Limb (tissue), 2 donors: ENCODE results near the gene CYP27C1.
"Not testable (repeated sequence)": the region's sequence is repeated elsewhere in the genome, so short reads cannot be mapped to it uniquely, and the experiment has no call there.

Experiments used
- DNase-seq, 2 donors: peaks; one replicate each; pipeline ENCODE4 v3.0.0-alpha.2; 2016; ENCODE audit errors: extremely low spot score in 2 of 2

CYP27C1 gene

GRCh38 chr2:127220102-127220767 lies at the start of gene CYP27C1:
TSS of gene CYP27C1 (minus strand) at chr2:127220299. CDS start at chr2:127220270, 29 bp downstream.
- peak in 1 of 2 donors; percentile 70 for DNase-seq

GRCh38 chr2:127261804-127262406 lies 41.8 kb upstream of the CYP27C1 start:
- peak in 1 of 2 donors; percentile 26 for DNase-seq

GRCh38 chr2:127259355-127259754 lies 39.3 kb upstream of the CYP27C1 start:
- no peak for DNase-seq

GRCh38 chr2:127256866-127257265 lies 36.8 kb upstream of the CYP27C1 start:
- no peak for DNase-seq

- no peak for DNase-seq
Observed at GRCh38 chr2:127256381-127256780, 36.3 kb upstream of the CYP27C1 start.

GRCh38 chr2:127255721-127256120 lies 35.6 kb upstream of the CYP27C1 start:
- DNase-seq = no peak

- DNase-seq = peak; percentile 47 to 49
Observed at GRCh38 chr2:127255146-127255545, 35.0 kb upstream of the CYP27C1 start.

GRCh38 chr2:127254386-127254981 lies 34.4 kb upstream of the CYP27C1 start:
- no peak for DNase-seq

- not testable (repeated sequence) for DNase-seq
Observed at GRCh38 chr2:127241184-127241583, 21.1 kb upstream of the CYP27C1 start.

- no peak for DNase-seq
Observed at GRCh38 chr2:127239395-127239794, 19.3 kb upstream of the CYP27C1 start.

GRCh38 chr2:127237768-127238167 lies 17.7 kb upstream of the CYP27C1 start:
- DNase-seq = not testable (repeated sequence)

GRCh38 chr2:127235082-127235702 lies 15.1 kb upstream of the CYP27C1 start:
- DNase-seq = no peak

GRCh38 chr2:127233710-127234109 lies 13.6 kb upstream of the CYP27C1 start:
- DNase-seq = no peak

GRCh38 chr2:127231130-127231865 lies 11.2 kb upstream of the CYP27C1 start:
- DNase-seq = no peak

- no peak for DNase-seq
Observed at GRCh38 chr2:127229555-127229954, 9.5 kb upstream of the CYP27C1 start.

GRCh38 chr2:127228102-127228501 lies 8.0 kb upstream of the CYP27C1 start:
- DNase-seq = no peak

GRCh38 chr2:127227264-127227660 lies 7.2 kb upstream of the CYP27C1 start:
- DNase-seq = not testable (repeated sequence)

- DNase-seq = no peak
Observed at GRCh38 chr2:127226520-127227263, 6.6 kb upstream of the CYP27C1 start.

GRCh38 chr2:127226132-127226519 lies 6.0 kb upstream of the CYP27C1 start:
- DNase-seq = no peak

GRCh38 chr2:127225186-127225960 lies 5.3 kb upstream of the CYP27C1 start:
- DNase-seq = no peak
